GM20431 (cell line): ENCODE measurements around the gene GGA3.
"Not testable (repeated sequence)": the region's sequence is repeated elsewhere in the genome, so short reads cannot be mapped to it uniquely, and the experiment has no call there.

ENCODE experiments used
- in situ Hi-C: fragments of 300-500 bp; cut with MseI, MboI; formaldehyde crosslinking; loops from one replicate; pipeline ENCODE4 v1.15.0; 2020; ENCODE audit warnings: low sequenced_read_pairs; ENCODE audit not compliant: unreplicated experiment

GGA3 gene

DNA sequence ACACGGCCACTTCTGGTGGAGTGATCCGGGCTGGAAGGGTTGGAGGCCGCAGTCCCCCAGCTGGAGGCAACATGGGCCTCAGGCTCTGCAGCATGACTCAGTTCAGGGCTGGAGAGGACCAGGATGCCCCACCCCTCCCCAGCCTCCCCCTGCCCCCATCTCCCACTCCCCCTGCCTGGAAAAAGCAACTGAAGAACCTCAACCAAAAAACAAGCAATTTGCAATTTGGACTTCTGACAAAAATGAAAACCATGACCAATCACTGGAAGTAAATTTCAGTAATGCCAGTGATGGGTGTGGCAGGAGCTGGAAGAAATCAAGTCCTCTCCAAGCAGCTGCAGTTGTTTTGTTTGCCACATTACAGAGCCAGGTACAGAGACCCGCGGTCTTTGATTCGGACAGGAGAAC is 16.3 kb upstream of the GGA3 start:
- in situ Hi-C loops = loop anchor here (25.0 kb wide), 1 partner anchor 135 kb away; the partner anchor contains the start of gene GRB2

DNA sequence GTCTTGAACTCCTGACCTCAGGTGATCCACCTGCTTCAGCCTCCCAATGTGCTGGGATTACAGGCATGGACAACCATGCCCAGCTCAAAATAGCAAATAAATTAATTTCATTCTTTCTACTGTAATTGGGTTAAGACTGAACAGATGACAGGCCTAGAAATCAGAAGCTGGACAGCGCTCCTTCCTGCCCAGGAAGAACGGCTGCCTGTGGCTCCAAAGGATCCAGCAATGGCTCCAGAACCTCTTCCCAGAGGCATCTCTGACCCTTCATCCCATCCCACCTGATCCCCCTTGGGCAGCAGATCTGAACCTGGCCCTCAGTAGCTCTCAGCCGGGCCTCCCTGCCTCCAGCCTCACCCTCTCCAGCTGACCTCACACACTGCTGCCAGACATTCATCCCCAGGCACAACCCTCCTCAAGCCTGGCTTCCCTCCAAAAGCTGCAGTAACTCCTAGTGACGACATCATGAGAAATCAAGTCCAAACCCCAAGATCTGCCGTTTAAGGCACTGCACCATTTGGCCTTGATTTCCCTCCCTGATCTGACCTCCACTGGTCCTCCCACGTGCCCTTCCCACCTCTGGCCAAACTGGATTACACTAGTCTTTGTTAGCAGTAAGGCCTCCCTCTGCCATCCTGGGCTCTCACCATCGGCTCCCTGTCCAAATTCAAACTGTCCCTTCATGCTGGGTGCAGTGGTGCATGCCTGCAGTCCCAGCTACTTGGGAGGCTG is 12.7 kb upstream of the GGA3 start:
- in situ Hi-C loops = no loop called here

DNA sequence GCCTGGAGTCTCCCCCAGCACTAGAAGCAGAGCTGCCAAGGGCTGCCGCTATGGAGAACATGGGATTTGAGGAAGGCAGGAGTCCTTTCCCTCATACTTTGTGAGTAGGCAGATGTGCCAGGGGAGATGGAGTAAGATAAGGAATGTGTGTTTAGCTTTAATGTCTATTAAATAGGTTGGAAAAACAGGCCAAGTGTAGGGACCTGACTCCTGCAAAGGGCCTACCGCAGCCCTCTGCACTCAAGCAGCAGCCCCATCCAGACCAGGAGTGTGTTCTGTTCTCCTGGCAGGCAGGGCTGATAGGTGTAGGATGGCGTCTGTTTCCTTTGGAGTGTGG is 11.4 kb upstream of the GGA3 start:
- in situ Hi-C loops = no loop called here

DNA sequence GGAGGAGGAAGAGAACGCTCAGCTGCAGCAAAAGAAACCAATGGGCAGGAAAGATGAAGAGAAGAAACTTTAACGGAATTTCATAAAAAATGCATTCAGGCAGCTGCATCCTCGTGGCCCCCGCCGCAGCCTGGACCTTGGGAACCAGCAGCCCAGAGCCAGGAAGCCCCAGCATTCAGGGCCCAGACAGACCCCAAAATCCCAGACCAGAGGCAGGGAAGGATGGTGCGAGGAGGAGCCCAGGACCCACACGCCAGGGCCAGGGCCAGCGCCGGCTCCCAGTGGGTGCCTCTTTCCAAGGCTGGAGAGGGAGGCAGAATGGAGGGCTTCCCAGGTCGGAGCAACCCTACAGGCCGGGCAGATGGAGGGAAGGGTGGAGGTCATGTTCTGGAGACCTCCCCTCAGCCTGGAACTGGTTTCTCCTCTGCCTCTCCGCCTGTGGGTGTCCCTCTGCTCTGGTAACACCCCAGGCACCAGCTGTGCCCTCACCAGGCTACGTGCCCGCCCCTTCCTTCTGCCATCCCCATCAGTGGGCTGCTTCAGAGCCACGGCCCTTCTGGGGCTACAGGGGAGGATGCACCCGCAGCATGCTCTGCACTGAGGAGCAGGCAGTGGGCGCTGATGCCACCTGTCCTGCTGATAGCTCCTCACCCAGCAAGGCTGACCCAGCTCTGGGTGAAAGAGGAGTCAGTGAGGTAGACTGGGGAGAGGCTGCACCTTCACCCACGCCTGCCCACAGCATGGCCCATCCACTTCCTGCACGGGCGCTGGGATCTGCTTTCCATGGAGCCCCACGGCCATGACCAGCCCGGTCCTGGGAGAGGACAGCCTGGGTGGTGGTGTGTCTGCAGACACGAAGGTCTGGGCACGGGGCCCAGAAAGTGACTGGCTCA is 10.8 kb upstream of the GGA3 start:
- in situ Hi-C loops = no loop called here

DNA sequence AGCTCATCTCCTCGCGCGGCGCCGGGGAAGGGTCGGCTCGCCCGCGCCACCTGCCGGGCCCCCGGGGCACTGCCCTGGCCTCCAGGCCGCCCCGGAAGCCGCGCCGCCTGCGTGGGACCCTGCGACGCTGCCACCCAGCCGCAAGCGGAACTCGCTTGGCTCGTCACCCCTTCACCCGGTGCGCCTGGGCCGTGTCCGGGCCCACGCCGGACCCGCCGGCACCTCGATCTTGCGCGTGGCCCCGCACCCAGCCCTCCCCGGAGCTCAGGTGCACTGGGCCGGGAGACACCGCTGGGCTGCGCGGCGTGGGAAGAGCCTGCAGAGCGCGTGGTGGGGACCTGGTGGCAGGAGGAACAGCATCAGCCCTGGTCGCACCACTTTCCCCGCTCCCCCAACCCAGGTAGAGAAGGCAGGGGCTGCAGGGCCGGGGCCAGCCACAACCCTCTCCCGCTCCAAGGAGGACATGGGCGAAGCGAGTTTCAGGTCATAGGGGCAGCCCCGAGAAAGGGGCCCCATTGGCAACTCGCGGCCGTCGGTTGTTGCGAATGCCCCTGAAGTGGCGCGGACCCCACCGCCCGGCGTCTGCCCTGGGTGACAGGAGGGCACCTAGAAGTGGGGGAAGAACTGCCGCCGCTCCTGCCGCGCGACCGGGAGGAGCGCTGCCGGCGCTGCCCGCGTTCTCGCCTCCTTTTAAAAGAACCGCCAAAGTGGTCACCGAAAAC is 10.0 kb upstream of the GGA3 start:
- in situ Hi-C loops = no loop called here

DNA sequence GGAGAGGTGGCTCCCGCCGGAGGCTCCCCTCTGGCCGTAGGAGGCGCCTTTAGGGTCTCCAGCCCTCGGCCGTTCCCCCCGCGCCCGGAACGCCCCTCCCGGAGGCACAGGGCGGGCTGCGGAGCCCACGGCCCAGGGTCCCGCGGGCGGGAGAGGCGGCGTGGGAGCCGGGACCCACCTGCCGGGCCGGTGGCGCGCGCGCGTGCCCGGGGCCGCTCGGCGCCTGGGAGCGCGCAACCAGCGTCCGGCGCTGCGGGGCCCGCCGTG is 9.5 kb upstream of the GGA3 start, which contains the start of gene MIF4GD:
Gene MIF4GD (minus strand): TSS at position 266 of the 267 bp plus-strand sequence. CDS start 1,036 bp downstream, outside the sequence.
- in situ Hi-C loops = no loop called here

DNA sequence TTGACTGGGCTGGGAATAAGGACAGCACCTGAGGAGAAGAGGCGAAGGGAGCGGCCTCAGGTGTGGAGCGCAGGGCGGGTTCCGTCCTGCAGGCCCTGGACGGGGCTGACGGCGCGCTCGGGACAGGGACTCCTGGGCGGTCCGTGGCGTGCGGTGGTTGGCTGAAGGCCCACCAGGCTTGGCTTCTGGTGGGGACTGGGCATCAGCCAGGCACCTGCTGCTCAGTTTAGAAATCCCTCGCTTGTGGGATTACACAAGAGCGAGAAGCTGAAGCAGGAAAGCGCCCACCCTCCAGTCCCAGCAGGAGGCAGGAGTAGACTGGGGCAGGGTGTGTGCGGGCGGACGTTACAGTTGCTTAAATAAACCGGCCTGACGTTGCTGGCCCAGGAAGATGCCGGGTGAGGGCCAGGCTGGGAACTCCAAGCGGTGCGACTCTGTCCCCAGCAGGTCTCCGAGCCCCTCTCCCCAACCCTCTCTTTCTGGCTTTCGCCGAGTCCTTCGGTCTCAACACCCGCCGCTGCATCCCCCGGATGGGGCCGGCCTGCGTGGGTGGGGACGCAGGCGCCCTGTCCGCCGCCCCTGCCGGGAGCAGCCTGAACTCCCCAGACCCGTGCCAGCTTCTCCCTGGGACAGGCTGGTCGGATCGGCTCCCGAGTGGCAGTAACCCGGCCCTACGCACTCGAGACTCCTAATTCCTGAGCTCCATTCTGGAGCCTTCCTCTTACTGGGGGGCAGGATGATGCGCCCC is 9.0 kb upstream of the GGA3 start:
- in situ Hi-C loops = no loop called here

DNA sequence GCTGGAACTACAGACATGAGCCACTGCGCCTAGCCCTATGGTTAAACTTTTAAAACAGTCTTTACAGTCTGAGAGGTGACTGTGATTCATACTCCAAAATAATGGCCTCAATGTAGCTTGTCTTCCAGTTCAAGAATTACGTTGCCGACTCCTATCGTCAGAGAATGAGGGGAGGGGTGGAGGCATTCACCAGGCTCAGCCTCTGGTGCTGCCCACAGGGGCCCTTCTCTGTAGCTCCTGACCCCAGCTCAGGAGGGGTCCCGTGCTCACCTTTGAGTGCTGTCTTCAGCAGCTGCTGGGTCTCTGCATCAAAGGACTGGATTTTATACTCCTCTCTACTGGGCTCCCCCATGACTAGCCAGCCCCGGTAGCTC is 8.4 kb upstream of the GGA3 start:
- in situ Hi-C loops = no loop called here

DNA sequence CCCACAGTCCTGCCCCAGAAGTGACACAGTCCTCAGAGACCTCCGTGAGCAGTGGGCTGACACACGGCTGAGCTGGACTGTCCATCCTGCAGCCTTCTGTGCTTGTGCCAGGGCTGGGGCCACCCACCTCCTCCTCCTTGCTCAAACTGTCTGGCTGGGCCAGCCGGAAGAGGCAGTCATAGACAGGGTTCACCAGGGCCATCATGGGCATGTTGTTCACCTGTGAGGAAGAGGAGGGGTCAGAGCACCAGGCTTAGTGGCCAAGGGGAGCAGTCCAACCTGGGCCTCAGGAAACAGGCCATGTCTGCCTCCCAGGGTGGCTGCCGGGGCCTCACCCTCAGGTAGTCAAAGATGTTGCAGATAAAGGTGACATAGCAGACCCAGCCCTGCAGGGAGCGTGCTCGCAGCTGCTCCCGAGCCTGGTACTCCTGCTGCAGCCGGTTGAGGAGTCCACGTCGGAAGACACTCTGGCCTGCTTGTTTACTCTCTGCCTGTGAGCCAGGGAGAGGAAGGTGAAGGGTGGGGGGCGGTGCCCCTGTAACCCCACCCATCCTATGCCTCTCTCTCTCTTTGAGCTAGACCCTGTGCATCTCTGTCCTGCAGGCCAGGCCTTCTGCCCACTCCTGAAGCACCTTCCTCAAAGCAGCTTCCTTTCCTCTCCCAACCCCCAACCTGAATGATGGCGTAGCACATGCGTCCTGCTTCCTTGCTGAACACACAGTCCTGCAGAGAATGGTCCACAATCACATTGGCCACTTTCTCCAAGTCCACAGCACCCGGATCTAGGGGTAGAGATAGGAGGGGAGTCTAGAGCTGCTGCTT is 6.2 kb upstream of the GGA3 start:
- in situ Hi-C loops = no loop called here

DNA sequence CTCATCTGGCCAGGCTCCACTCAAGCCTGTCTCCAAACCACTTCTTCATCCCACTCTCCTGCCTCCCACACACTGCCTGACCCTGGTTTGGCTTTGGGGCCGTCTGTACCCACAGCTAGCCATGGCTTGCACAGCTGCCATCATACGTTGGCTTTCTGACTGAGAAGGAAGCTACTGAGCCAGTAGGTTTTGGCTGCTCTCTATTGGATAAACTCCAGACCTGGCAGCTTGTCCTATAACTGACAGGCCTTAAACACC is 5.7 kb upstream of the GGA3 start:
- in situ Hi-C loops = no loop called here

DNA sequence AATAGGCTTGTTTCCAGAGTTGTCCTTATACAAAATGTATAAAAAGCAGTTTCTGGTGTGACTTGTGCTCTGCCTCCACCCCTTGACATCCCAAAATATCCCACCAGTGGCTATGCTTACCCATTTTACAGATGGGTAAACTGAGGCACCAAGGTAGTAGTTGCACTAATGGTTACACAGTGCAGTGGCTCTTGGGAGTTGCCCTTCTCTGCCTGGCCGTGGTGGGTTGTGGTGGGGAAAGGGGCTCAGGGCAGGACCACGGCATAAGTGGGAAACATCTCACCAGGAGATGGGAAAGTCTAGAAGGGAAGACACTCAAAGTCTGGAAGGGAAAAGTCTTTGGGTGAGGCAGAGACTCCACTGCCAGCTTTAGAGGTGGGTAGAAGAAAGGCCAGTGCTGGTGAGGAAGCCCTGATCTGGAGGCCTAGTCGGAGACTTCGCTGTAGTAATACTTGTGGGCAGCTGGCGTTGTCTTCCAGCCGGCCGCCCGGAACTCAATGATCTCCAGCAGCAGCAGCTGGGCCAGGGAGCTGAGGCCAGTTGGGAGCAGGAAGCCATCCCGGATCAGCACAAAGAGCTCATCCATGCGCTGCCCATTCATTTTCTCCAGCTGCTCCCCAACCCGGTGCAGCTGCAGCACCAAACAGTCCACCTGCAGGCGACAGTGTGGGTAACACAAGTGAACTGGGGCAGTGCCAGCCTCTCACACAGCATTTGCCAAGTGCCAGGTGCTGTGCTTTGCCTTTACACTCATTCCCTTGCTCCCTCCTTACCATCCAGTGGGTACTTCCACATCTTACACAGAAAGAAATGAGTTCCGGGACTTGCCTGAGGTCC is 5.1 kb upstream of the GGA3 start:
- in situ Hi-C loops = no loop called here

DNA sequence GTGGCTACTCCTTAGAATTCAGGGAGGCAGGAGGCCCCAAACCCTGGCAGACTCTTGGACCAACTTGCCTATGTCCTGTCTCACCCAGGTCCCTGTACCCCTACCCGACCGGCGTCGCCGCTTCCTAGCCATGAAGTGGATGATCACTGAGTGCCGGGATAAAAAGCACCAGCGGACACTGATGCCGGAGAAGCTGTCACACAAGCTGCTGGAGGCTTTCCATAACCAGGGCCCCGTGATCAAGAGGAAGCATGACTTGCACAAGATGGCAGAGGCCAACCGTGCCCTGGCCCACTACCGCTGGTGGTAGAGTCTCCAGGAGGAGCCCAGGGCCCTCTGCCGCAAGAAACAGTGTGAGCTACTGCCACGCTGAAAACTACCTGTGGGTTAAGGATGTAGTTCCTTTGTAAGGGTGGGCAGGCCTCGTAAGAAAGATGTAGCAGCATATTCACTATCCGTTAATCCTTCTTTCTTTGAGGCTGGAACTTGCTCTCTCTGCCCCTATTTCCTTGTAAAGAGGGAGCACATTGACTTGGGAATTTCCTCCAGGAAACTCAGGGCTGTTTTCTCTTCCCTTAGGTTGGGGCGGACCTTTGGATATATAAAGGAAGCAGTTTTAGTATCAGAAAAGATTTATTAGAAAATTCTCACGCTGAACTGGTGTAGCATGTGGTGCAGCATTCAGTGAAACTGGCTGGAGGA is 4.4 kb upstream of the GGA3 start:
- in situ Hi-C loops = no loop called here

DNA sequence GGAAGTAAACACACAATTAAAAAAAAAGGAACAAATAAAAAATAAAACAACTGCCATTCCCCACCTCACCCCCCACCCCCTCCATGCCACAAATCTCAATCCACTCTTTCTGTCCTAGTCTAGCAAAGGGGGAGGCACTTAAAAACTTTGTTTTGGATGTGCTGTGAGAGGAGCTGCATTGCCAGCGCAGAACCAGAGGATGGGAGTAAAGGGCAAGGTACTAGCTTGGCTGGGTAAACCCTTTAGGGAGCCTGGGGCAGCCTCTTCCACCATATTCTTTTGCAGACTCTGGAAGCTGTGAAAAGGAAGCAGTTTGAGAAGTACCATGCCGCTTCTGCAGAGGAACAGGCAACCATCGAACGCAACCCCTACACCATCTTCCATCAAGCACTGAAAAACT is 1.6 kb upstream of the GGA3 start:
- in situ Hi-C loops = no loop called here

DNA sequence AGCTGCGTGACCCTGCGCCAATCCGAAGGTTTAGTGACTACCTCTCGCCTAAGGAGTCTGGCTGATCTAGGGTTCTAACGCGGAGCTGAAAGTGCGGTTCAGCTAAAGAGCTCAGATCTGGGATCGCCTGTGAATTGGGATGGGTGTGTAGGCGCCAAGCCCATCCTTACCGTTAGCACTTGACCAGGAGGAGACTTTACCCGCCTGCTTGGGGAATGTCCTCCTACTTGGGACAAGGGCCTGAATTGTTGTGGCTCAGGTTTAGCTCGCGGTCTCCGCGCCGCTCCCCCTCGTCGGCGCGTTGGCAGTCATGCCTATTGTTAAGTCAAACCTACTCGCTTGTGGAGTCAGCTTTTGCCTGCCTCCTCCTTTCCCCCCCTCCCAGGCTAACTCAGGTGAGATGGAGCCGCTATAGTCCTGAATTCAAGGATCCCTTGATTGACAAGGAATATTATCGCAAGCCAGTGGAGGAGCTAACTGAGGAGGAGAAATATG is 753 bp upstream of the GGA3 start:
- in situ Hi-C loops = no loop called here

DNA sequence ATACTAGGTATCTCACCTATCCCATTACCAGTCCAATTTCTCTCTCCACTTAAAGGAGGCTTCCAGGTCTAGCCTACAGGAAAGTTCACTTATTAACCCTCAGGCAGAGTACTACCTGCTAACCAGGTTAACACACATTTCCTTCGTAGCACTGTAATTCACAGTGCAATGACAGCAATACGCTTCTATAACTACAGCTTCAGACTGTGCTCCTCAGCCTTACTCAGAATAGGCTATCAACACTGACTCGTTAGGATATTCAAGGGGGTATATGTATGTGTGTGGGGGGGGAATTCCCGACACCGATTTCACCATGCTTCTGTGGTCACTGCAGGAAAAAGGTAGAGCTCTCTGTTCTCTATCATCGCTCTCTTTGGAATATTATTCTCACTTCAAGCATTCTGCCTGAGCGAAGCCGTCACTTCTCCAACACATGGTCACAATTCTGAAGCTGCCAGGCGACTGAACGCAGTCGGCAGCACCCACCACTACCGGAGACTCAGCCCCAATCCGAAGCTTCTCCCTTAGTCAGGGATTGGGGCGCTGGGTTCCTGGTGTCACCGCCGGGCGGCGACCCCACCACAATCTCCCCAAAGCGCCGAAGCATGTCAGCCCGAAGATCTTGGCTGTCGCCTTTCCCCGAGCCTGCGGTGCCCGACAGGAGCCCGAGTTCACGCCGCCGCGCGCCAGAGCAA is 618 bp downstream of the GGA3 start:
- in situ Hi-C loops = no loop called here

DNA sequence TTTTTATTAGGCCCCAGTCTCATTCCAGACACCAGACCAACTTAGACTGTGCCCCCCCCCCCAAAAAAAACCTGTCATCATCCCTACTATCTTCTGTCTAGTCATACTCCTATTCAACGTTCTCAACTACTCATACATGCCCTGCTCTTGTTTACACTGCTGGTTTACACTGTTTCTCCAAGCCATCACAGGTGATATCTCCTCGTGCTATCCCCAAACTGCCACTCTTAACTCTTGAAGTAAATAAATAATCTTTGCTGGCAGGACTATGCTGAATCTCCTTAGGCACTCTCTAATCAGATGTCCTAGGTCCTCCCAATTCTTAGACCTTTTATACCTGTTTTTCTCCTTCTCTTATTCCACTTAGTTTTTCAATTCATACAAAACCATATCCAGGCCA is 4.2 kb downstream of the GGA3 start:
- in situ Hi-C loops = not testable (repeated sequence)

DNA sequence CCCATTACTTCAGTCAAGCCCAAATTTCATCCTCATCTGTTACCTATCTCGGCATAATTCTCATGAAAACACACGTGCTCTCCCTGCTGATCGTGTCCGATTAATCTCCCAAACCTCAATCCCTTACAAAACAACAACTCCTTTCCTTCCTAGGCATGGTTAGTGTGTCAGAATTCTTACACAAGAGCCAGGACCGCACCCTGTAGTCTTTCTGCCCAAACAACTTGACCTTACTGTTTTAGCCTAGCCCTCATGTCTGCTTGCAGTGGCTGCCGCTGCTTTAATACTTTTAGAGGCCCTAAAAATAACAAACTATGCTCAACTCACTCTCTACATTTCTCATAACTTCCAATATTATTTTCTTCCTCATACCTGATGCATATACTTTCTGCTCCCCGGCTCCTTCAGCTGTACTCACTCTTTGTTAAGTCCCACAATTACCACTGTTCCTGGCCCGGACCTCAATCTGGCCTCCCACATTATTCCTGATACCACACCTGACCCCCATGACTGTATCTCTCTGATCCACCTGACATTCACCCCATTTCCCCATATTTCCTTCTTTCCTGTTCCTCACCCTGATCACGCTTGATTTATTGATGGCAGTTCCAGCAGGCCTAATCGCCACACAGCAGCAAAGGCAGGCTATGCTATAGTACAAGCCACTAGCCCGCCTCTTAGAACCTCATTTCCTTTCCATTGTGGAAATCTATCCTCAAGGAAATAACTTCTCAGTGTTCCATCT is 5.3 kb downstream of the GGA3 start:
- in situ Hi-C loops = not testable (repeated sequence)
